ENCODE data around the gene RPRML. TPM values are rescaled to one million over a fixed set of nuclear protein-coding genes. Genes with fewer than 3 reads are reported as not detected.
A peak's percentile ranks its signal among the peaks of the same experiment; 100 is the strongest.

RPRML gene
- polyA plus RNA-seq, 2 of the 4 experiments (the other 2 are of a cell fraction) = 0.10 TPM

- ChIA-PET CTCF (interaction anchor here (1.2 to 3.0 kb wide), 3 partner anchors 18 to 141 kb away, joined by 4 to 14 read pairs (median 11); no protein-coding TSS in a partner anchor), POLR2A (interaction anchor here (0.6 kb wide), 2 partner anchors 12 to 14 kb away, joined by 3 to 4 read pairs; no protein-coding TSS in a partner anchor)
- ATAC-seq (no peak), DNase-seq (ENCODE audit: low read depth in 1 of 2, low spot score in 1 of 2) (no peak), FAIRE-seq (no peak)
- 73% methylated on average over 6 of the region's 6 CpGs for WGBS (ENCODE audit: missing lambda C conversion rate)
- Histone ChIP-seq H3K4me2 (no peak overlapping the region), H3K4me1 (no peaks in the 10 kb centered on the region), H3K4me3 (no peak overlapping the region), H3K9me3 (no peaks in the 10 kb centered on the region), H3K27ac (no peak overlapping the region)
- TF ChIP-seq FOXS1 (CRISPR knock-in tag; IDR thresholded peaks at IDR 0.05) (no peak), POLR2AphosphoS2 (conservative IDR thresholded peaks at IDR 0.05; ENCODE audit: low read length) (no peak), HOXB5 (CRISPR knock-in tag; IDR thresholded peaks at IDR 0.05) (no peak), CHD2 (IDR thresholded peaks at IDR 0.05; ENCODE audit: low read length, partially characterized antibody) (no peak), EHMT2 (IDR thresholded peaks at IDR 0.05; ENCODE audit: low read depth) (no peak), FOSL2 (IDR thresholded peaks at IDR 0.05) (no peak), FOSL2 (CRISPR knock-in tag; IDR thresholded peaks at IDR 0.05) (no peak), PHF8 (IDR thresholded peaks at IDR 0.05; ENCODE audit: borderline replicate concordance, low read depth) (no peak), RARB (CRISPR knock-in tag; IDR thresholded peaks at IDR 0.05) (no peak), KDM1A (IDR thresholded peaks at IDR 0.05; ENCODE audit: low read depth) (no peak), ZSCAN20 (CRISPR knock-in tag; IDR thresholded peaks at IDR 0.05) (no peak), CEBPB (IDR thresholded peaks at IDR 0.05) (no peak), CBX8 (IDR thresholded peaks at IDR 0.05) (no peak), NR3C1 (IDR thresholded peaks at IDR 0.05) (no peak), GATA3 (IDR thresholded peaks at IDR 0.05; ENCODE audit: borderline replicate concordance) (no peak), POLR2A (IDR thresholded peaks at IDR 0.05; ENCODE audit: low read length) (no peak), MAFK (IDR thresholded peaks at IDR 0.05; ENCODE audit: partially characterized antibody) (no peak), RFX5 (IDR thresholded peaks at IDR 0.05) (no peak), REST (IDR thresholded peaks at IDR 0.05) (no peak)
- TF ChIP-seq, protein P1, sequence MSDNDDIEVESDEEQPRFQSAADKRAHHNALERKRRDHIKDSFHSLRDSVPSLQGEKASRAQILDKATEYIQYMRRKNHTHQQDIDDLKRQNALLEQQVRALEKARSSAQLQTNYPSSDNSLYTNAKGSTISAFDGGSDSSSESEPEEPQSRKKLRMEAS (IDR thresholded peaks at IDR 0.05) = no peak
Measured at GRCh38 chr17:46982577-46982976, 3.5 kb upstream of the RPRML start.

GRCh38 chr17:46978489-46979146 is 435 bp downstream of the RPRML start:
- Histone ChIP-seq H3K27ac (peak overlapping the region; percentile 48 to 80; a peak in 5 of 6 replicates), H3K4me2 (peak overlapping the region; percentile 98), H3K4me3 (peak overlapping the region; percentile 60), H3K4me1 (0 out of 3 replicates have a peak, but pooled peaks cover 2% of the 10 kb centered on the region), H3K9me3 (no peaks in the 10 kb centered on the region)
- DNase-seq (ENCODE audit: low read depth in 1 of 2, low spot score in 1 of 2) (peak in 1 of 2 experiments; percentile 36), ATAC-seq (peak; percentile 36 to 42), FAIRE-seq (no peak)
- TF ChIP-seq, protein P1 (IDR thresholded peaks at IDR 0.05) = peak; percentile 89
- TF ChIP-seq BHLHE40 (IDR thresholded peaks at IDR 0.05; ENCODE audit: low read depth, low read length) (no peak), CHD2 (IDR thresholded peaks at IDR 0.05; ENCODE audit: low read length, partially characterized antibody) (no peak), SMC3 (IDR thresholded peaks at IDR 0.05) (no peak), FOSB (CRISPR knock-in tag; IDR thresholded peaks at IDR 0.05) (no peak), MAZ (IDR thresholded peaks at IDR 0.05; ENCODE audit: borderline replicate concordance, low read depth, low read length) (no peak), GATA3 (IDR thresholded peaks at IDR 0.05; ENCODE audit: borderline replicate concordance) (no peak), MAFK (IDR thresholded peaks at IDR 0.05; ENCODE audit: partially characterized antibody) (no peak), NFE2L2 (conservative IDR thresholded peaks at IDR 0.05; ENCODE audit: low read length) (no peak)
- CTCF ChIA-PET = interaction anchor here (1.0 to 32.4 kb wide), 3 partner anchors 10 to 27 kb away, joined by 5 to 460 read pairs (median 5); no protein-coding TSS in a partner anchor
- WGBS (ENCODE audit: missing lambda C conversion rate) = 11% methylated on average over 41 of the region's 83 CpGs
- POLR2A ChIA-PET = no interaction called here

Data from A549 (cell line).